Ureter (tissue), 1 donor: ENCODE results near the gene PACS1. TPM values are rescaled to one million over a fixed set of nuclear protein-coding genes. Genes with fewer than 3 reads are reported as not detected.
A peak's percentile ranks its signal among the peaks of the same experiment; 100 is the strongest.
"Not testable (repeated sequence)": the region's sequence is repeated elsewhere in the genome, so short reads cannot be mapped to it uniquely, and the experiment has no call there.

Source experiments
- DNase-seq: peaks from one replicate; pipeline ENCODE4 v3.0.0-alpha.2; 2020; ENCODE audit warnings: low spot score
- total RNA-seq: library from RNA; stranded (reverse); gene quantifications from one replicate; pipeline ENCODE4 v1.2.4, GENCODE V29; 2023
- donor health status: DM: yes; HTN: yes; CAD: no.

The PACS1 gene
- total RNA-seq, 1 donor from 2014 or later: 87.2 TPM

DNA sequence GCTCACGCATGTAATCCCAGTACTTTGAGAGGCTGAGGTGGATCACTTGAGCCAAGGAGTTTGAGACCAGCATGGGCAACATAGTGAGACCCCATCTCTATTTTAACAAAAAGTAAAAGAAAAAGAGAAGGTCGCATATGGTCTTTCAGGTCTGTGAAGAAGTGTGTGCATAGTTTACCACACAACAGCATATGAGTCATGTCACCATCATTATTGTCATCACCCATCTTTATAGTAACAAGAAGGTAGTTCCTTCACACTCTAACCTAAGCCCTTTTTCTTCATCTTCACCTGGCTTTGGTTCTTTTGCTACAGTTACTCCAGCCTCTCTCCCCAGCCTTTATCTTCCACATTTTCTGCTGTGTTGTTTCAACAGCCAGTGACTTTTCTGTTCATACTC lies 39.2 kb downstream of the PACS1 start:
- DNase-seq: no peak

DNA sequence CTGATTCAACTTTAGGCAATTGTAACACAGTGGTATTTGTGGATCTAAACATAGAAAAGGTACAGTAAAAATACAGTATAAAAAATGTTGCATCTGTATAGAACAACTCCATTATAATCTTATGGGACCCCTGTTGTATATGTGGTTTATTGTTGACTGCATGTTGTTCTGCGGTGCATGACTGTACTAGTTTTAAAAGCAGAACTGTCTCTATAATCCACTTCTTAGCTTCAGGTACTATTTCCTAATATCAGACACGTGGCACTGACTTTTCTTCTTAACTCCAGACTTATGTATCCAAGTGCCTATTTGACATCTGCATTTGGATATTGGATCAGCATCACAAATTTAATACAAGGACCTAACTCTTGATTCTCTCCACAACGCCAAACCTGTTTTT lies 41.1 kb downstream of the PACS1 start:
- no peak for DNase-seq

DNA sequence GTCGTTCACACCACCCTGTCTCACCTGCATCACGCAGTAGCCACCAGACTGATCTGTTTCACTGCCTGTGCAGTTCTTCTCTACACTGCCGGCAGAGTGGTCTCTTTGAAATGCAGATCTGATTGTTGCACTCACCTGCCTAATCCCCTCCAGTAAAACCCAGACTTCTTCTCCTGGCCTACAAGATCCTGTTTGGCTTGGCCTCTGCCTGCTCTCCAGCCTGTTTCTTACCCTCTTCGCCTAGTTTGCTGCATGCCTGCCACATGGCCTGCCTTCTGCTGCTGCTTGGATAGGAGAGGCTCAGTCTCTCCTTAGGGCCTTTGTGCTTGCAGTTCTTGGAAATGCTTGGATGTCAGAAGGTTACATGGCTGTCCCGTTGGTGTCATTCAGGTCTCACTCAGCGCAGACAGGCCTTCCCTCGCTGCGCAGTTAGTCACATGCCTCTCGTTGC lies 42.0 kb downstream of the PACS1 start:
- DNase-seq: no peak

DNA sequence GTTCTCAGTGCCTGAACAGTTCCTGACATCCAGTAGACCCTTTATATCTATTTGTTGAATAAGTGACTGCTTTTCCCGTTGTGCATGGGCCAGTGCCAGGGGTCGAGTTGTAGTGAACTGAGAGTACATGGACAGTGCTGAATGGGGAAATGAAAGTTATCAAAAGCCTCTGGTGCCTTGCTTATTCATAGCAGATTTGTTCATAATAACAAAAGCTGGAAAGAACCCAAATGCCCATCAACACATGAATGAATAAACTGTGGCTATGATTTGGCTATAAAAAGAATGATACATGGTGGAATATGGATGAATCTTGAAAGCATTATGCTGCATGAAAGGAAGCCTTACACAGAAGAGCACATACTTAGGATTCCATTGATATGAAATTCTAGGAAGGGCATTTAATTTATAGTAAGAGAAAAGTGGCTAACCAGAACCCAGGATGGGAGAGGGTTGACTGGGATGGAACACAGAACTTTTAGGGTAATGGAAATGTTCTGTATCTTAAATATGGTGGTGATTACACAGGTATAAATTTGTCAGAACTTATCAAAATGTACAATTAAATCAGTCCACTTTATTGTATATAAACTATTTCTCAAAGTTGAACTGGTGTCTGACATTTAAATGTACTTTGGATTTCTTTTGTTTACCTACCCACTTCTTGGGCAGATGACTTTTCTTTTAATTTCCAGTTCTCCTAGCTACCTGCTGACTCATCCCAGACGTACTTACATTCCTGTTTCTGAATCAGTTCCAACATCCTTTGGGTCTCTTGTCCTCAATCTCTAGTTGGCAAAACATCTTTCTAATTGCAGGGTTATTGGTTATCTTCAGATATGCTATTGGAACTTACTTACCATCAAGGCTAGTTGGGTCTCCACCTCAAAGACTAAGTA lies 42.8 kb downstream of the PACS1 start:
- DNase-seq: no peak

DNA sequence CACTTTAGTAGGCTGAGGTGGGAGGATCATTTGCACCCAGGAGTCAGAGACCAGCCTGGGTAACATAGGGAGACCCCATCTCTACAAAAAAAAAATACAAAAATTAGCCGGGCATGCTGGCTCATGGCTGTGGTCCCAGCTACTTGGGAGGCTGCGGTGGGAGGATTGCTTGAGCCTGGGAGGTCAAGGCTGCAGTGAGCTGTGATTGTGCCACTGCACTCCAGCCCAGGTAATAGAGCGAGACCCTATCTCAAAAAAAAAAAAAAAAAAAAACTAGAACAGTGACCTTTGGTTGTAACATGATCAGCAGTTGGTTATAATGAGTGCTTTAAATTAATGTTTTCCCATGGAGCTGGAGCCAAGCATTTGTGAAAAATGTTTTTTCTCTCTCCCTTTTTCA lies 44.9 kb downstream of the PACS1 start:
- not testable (repeated sequence) for DNase-seq

DNA sequence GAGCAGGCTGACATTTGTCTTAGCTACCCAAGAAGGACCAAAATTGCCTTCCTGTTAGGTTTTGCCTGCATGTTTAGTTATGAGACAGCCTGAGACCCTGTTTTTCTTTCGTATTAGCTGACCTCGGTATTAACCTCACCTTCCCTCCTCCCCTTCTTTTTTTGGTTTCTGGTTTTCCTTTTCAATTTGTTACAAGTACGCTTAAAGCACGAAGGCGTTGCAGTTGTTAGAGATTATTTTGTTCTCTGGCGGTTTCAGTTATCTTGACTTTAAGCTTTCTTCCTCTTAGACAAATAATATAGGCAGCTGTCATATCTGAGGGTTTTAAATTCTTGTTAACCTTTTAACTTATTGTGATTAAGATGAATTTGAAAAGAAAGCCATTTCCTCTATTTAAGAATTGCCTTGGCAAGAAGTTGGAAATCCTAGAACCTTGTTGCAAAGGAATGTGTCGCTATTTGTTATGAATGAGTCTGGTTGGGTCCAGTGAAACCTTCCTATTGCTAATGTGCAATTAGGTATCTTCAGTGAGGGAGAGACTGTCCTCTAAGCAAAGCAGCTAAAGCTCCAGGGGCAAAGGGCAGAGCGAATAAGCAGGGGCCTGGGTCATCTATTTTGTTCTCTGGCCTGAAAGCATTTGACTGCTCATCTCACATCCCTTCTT lies 45.7 kb downstream of the PACS1 start:
- DNase-seq: no peak

DNA sequence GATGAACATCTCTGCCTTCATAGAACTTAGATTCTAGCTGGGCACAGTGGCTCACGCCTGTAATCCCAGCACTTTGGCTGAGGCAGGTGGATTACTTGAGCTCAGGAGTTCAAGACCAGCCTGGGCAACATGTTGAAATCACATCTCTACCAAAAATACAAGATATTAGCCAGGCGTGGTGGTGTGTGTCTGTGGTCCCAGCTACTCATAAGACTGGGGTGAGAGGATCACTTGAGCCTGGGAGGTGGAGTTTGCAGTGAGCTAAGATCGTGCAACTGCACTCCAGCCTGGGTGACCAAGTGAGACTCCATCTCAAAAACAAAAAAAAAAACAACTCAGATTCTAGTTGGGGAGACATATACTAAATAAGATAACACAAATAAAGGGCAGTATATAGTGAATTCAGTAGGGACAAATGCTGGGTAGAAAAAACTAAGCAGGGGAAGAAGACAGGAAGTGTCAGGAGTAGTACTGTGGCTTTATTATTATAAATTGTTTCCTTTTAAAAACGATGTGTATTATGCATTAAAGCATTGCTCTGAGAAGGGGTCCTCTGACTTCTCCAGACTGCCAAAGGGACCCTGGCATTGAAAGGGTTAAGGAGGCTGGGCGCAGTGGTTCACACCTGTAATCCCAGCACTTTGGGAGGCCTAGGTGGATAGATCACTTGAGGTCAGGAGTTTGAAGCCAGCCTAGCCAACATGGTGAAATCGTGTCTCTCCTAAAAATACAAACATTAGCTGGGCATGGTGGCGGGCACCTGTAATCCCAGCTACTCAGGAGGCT lies 46.7 kb downstream of the PACS1 start:
- no peak for DNase-seq

DNA sequence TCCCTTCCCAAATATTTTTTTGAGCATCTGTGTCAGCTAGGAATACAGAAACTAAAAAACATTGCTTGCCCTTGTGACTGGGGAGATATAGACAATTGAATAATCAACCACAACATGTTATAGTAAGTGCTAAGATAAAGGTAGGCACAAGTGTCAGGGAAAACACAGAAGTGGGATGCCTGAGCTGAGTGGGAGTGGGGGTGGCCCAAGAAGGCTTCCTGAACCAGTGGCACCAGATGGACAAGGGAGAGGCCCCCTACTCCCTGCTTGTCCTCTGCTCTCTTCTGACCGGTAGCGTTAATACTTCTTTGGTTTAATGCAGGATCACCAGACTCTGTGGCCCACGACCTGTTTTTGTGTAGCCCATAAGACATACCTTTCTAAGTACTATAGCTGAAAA lies 48.8 kb downstream of the PACS1 start:
- no peak for DNase-seq

DNA sequence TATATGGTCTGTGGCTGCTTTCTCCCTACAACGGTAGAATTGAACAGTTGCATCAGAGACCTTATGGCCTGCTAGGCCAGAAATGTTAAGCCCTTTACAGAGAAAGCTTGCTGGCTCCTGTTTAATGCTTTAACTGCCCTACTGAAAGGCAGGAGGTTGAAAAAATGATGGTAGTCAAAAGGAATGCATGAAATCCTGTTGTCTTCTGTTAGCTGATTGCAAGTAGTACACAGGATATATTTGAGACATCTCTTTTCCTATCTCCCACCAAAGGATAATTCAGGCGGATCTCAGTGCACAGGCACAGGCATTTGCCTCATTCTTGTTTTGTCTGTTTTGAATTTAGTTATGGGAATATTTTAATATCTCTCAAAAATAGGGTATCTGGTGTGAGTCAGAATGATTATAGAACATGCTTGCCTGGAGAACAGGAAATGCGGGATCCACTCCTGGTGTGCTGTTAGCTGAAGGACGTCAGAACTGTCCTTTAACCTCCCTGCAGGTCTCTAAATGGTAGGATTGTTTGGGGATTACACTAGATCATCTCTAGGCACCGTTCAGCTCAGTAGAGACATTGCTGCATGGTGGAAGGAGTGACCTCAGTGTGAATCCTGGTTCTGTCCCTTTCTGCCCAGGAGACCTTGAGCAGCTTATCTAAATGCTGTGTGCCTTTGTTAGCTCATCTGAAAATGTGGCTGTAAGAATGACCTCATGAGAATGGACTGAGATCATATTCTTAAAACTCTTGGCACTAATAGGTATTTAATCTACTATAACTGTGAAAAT lies 49.5 kb downstream of the PACS1 start:
- DNase-seq: no peak

DNA sequence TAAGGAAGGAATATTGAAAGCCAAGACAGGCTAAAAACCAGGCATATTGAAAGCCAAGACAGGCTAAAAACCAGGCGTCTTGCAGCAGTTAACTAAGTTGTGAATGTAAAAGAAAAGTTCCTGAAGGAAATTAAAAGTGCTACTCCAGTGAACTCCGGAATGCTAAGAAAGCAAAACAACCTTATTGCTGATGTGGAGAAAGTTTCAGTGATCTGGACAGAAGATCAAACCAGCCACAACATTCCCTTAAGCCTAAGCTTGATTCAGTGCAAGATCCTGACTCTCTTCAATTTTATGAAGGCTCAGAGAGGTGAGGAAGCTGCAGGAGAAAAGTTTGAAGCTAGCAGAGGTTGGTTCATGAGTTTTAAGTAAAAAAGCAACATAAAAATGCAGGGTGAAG lies 51.4 kb downstream of the PACS1 start:
- no peak for DNase-seq

DNA sequence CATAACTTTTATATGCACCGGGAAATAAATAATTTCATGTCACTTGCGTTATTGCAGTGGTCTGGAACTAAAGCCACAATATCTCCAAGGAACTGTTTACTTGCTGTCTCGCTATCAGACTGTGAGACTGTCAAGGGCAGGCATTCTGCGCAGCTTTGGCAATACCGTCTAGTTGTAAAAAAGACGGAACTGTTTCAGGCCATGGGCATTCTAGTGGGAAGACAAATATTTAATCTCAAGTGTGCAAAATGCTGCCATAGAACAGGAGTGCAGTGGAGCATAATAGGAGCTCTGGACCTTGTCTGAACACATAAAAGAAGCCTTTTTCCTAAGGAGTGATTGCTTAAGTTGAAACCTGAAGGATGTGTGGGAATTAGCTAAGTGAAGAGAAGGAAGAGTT lies 53.8 kb downstream of the PACS1 start:
- no peak for DNase-seq

DNA sequence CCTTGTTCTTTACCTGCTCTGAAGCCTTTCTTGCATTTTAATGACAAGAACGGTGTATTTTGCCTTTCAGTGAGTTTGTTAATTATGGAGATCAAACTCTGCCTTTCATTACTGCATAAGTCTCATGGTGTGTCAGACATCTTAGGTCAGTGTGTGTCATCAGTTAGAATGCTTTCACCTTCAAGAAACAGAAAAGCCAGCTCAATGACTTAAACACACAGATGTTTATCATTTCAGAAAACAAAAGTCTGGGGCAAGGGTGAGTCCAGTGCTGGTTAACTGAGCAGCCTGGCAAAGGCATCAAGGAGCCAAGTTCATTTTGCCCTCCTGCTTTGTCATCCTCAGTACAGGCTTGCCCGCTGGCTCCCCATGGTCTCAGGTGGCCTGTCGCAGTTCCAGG lies 54.5 kb downstream of the PACS1 start:
- DNase-seq: no peak

DNA sequence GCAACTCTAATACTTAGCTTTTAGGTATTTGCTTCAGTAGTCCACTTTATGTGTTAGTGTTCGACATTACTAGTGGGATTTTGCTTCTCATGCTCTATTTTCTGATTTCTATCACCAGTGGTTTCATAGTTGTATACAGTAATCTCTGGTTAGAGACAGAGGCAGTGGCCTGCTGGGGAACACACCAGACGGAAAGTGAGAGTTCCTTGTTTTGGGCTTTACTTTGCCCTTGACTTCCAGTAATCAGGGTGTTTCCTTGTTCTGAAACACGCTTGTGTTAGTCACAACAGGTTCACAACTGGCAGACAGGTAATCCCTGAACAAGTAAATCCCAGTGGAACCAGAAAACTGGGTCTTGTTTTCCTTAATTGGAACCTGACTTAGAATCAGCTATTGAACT lies 56.0 kb downstream of the PACS1 start:
- no peak for DNase-seq

DNA sequence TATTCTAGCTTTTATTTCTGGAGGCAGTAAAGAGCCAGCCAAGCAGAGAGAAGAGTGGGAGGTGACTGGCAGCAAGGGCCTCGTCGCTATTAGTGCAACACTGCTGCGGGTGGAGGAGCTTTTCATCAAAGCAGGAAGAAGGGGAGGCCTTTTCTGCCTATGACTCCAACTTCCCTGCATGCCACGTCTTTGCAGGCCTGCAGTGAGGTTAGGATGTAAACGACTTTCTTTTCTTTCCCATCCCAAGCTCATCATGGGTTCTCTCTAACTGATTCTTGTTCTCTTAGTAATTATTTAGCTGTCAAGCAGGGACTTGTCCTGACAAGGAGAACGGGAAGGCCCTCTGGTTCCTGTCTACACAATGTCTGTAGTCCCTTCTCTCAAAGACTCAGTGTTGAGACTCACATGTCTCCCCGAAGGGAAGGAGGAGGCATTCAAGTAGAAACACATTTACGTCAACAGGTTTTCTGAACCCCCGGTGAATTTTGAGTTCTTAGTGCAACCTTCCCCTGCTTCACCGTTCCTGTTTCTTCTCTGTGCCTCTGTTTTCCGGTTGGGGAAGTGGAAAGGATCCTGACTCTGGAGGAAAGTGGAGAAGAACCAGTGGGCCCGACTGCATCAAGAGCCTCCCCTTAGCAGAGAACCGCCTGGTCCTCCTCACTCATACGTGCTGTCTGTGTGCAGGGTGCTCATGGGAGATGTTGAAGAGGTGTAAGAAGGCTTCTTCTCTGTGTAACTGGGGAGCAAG lies 56.9 kb downstream of the PACS1 start:
- DNase-seq: peak; percentile 64

DNA sequence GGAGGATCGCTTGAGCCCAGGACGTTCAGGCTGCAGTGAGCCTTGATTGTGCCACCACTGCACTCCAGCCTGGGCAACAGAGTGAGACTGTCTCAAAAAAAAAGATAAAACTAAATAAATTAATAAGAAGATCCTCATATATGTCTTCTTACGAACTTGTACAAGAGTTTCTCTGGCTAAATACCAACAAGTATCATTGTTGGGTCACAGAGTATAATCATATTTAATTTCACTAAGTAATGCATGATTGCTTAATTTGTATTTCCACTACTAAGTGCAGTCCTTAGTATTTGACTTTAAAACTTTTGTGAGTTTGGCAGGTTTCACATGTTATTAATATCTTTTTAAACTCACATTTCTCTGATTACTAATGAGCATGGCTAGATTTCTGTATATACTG lies 60.9 kb downstream of the PACS1 start:
- no peak for DNase-seq

DNA sequence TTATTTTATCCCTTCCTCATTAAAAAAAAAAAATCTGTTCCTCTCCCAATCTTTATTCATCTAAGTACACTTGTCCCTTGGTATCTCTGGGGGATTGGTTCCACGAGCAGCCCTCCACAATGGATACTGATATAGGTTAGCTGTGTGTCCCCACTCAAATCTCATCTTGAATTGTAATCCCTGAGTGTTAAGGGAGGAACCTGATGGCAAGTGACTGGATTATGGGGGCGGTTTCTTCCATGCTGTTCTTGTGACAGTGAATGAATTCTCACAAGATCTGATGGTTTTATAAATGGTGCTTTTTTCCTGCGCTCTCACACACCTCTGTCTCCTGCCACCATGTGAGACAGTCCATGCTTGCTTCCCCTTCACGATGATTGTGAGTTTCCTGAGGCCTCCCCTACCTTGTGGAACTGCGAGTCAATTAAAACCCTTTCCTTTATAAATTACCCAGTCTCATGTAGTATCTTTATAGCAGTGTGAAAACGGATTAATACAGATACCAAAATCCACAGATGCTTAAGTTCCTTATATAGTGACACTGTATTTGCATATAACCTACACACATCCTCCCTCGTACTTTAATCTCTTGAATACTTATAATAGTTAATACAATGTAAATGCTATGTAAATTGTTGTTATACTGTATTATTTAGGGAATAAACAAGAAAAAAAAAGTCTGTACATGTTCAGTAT lies 62.0 kb downstream of the PACS1 start:
- DNase-seq: no peak

DNA sequence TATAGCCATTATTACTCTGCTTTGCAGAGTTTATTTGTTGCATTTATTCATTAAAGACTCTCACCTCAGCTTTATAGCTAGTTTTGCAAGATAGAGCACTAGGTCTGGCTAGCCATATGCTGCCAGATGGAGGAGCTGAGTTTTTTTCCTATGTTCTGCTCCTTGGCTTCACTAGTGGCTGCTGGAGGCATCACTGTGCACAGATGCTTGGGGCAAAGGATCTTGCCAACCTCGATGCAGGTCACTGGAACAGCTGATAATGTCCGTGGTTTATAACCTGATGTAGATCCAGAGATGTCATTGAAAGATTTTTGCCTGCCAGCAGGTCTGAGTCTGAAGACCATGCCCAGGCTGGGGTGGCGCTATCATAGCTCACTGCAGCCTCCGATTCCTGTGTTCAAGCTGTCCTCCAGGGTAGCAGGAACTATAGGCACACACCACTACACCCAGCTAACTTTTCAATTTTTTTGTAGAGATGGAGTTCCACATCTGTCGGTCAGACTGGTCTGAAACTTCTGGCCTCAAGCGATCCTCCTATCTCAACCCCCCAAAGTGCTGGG lies 63.2 kb downstream of the PACS1 start:
- no peak for DNase-seq

DNA sequence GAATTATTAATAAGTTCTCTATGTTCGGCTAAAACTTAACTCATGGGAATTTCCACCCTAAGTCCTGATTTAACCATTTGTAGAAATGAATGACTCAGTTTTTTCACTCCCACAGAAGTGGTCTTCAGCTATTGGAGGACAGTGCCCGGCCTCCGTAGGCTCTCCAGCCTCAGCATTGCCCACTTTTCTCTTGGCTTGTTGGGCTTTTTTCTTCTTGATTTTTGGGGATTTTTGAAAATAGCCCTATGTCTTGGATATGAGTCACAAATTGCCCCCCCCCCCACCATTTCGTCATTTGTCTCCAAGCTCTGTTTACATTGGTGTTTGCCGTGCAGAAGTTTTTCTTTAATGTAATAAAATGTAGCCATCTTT lies 66.7 kb downstream of the PACS1 start:
- DNase-seq: no peak

DNA sequence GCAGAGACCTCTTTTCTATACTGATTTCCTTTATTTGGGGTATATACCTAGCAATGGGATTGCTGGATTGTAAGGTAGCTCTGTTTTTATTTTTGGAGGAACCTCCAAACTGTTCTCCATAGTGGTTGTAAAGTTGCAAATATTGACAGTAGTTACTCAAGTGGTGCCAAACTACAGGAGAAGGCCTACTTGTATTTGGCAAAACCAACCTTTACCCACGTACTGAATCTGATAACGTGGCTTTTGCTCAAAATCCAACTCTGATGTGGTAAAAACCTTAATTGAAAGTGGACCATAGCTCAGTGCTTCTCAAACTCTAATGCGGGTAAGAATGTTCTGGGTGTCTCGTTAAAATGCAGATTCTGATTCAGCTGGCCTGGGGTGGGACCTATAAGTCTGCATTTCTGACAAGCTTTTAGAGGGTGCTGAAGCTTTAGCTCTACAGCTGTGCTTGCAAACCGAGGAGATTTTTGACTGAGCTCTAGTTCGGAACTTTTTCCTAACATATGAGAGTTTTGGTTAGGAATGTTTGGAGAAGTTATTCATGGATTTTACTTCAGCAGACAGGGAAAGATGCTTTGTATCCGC lies 69.8 kb downstream of the PACS1 start:
- no peak for DNase-seq
